GM20431 (cell line): Measurements from ENCODE around the gene SYTL2.
"Not testable (repeated sequence)": the region's sequence is repeated elsewhere in the genome, so short reads cannot be mapped to it uniquely, and the experiment has no call there.

Experiments used
- in situ Hi-C: fragments of 300-500 bp; cut with MseI, MboI; formaldehyde crosslinking; loops from one replicate; pipeline ENCODE4 v1.15.0; 2020; ENCODE audit warnings: low sequenced_read_pairs; ENCODE audit not compliant: unreplicated experiment

The SYTL2 gene

GRCh38 chr11:85664615-85665481, 146.1 kb downstream of the SYTL2 start, which contains the start of gene CREBZF:
Gene CREBZF (minus strand): TSS chr11:85665129. CDS start chr11:85664875, 254 bp downstream.
- in situ Hi-C loops: no loop called here

GRCh38 chr11:85663753-85664614, 147.0 kb downstream of the SYTL2 start:
- in situ Hi-C loops: no loop called here

DNA sequence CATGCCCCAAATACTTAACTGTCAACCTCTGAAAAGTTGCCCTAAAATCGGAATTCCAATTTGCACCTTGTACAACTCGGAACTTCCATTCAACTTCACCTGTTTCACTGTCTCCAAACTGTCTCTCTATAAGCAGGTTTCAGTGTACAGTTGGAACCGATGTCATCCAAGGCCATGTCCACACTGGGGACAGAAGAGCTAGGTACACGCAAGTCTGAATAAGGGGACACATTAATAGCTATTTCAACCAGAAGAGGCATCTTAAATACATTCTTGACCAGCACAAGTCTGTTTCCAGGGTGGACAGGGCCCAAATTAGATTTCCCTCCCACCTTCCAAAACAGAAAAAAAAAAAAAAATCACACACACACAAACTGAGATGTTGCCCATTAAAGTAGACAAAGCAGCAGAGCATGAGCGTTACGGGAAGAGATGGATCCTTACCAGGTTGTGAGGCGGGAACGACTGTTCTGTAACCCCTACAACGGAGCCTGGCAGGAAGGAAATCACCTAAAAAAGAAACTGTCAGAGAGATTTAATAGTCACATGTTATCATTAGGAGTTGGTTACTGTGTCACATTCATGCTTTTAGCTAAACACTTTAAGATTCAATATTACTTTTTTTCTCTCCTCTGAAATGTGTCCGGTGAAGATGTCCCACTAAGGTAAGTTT, 147.7 kb downstream of the SYTL2 start:
- in situ Hi-C loops: no loop called here

- in situ Hi-C loops: no loop called here
Measured at GRCh38 chr11:85661972-85662664, 148.8 kb downstream of the SYTL2 start.

DNA sequence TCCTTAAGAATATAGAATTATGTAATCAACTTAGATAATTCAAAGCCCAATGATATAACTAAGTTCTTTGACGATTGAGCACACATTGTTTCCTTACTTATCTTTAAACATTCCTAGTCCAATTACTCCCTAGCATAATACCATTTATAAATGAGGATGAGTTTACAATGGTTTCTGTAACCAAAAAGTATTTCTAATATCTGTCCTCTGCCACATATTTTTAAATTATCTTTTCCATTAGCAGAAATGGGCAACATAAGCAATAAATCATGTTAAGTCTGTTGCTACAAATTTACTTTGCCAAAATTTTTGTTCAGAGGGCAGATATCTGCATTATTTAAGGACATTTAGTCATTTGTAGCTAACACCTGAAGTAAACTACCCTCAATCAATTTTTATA, 152.8 kb downstream of the SYTL2 start:
- in situ Hi-C loops: no loop called here

DNA sequence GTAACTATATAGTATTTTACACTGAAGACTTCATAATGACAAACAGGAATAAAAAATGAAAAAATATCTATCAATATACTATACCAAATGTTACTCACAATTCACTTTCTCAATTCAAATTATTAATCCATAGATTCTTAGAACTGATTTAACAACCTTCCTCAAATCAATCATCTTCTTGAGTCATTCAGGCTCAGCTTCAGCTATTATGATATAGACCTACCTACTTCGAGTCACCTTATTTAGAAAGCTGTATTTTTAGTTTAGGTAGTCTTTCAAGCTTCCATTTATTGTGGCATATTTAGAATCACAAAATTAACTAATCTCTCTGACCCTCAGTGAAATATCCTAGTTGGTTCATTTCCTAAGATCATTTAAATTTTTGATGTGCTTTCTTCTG, 154.2 kb downstream of the SYTL2 start:
- in situ Hi-C loops: no loop called here

GRCh38 chr11:85654343-85654742, 156.6 kb downstream of the SYTL2 start:
- in situ Hi-C loops: not testable (repeated sequence)

GRCh38 chr11:85652786-85653447, 158.0 kb downstream of the SYTL2 start:
- in situ Hi-C loops: no loop called here

- in situ Hi-C loops: no loop called here
Measured at GRCh38 chr11:85651118-85651517, 159.8 kb downstream of the SYTL2 start.

DNA sequence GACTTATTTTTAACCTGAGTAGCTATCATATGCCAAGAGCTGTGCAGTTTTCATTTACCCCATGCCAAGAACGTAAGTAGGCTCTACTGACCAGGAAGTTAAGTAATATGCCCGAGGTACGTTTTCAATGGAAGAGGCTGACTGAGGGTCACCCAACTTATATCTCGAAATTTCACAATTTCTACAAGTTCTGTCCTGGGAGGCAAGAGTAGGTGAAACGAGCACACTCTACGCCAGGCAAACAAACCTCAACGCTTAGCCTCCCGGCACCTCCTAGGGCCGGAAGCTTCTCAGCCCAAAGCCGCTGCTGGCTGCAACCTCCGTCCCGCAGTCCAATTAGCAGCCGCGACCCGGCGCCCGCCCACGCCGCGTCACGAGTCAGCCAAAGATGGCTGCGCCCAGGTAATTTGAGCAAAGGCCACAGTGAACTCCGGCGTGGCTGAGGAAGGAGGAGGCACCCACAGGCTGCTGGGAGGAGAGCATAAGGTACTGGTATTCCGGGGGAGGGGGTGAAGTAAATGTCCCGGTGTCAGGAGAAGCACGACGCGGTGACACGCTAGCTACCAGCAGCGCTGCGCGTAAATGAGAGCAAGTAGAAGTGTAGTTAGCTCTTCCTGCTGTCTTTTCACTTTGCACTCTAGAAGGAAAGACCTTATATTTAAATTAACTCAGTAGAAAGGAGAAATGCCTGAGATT, 163.2 kb downstream of the SYTL2 start, which contains the start of gene TMEM126A:
Gene TMEM126A (plus strand): TSS at position 364 of the 696 bp plus-strand sequence. CDS start 2,289 bp downstream, outside the sequence.
- in situ Hi-C loops: no loop called here

DNA sequence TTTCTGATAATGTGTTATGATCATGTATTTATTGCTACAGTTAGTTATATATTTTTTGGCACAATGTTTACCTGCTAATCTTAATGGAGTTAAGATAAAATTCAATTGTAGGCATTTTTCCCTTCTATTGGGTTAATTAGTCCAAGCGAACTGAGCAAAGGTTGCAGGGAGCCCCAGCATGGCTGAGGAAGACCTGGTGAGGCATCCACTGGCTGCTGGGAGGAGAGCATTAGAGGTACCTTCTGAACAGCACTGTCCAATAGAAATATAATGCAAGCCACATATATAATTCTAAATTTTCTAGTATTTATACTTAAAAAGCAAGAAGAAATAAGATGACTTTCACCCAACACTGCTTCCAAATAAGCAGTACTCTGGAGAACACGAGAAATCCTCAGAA, 163.9 kb downstream of the SYTL2 start:
- in situ Hi-C loops: no loop called here
